NCI-H2196 treated with DMSO at 0.1 percent for 48 hours (cell line): ENCODE data around the gene OVCH1.
"Not testable (repeated sequence)": the region's sequence is repeated elsewhere in the genome, so short reads cannot be mapped to it uniquely, and the experiment has no call there.

Experiments used
- DNase-seq: peaks from one replicate; lab custom pipeline; 2025; ENCODE audit not compliant: unreplicated experiment; lab: John Stamatoyannopoulos, UW

The OVCH1 gene

GRCh38 chr12:29499235-29499634 lies 1.7 kb upstream of the OVCH1 start:
- DNase-seq: no peak

- no peak for DNase-seq
Observed at GRCh38 chr12:29492891-29493290, 4.6 kb downstream of the OVCH1 start.

GRCh38 chr12:29486972-29487371 lies 10.5 kb downstream of the OVCH1 start:
- DNase-seq: no peak

GRCh38 chr12:29463198-29463597 lies 34.3 kb downstream of the OVCH1 start:
- DNase-seq: no peak

- no peak for DNase-seq
Observed at GRCh38 chr12:29460082-29460481, 37.4 kb downstream of the OVCH1 start.

GRCh38 chr12:29455087-29455486 lies 42.4 kb downstream of the OVCH1 start:
- no peak for DNase-seq

GRCh38 chr12:29451888-29452287 lies 45.6 kb downstream of the OVCH1 start:
- DNase-seq: no peak

- DNase-seq: no peak
Observed at GRCh38 chr12:29448157-29448556, 49.3 kb downstream of the OVCH1 start.

- DNase-seq: no peak
Observed at GRCh38 chr12:29447285-29447975, 50.1 kb downstream of the OVCH1 start.

GRCh38 chr12:29439506-29439905 lies 58.0 kb downstream of the OVCH1 start:
- no peak for DNase-seq

- no peak for DNase-seq
Observed at GRCh38 chr12:29438752-29439408, 58.6 kb downstream of the OVCH1 start.

- no peak for DNase-seq
Observed at GRCh38 chr12:29437575-29437974, 59.9 kb downstream of the OVCH1 start.

- not testable (repeated sequence) for DNase-seq
Observed at GRCh38 chr12:29436815-29437214, 60.7 kb downstream of the OVCH1 start.

- DNase-seq: no peak
Observed at GRCh38 chr12:29431513-29431912, 66.0 kb downstream of the OVCH1 start.

- no peak for DNase-seq
Observed at GRCh38 chr12:29430716-29431044, 66.8 kb downstream of the OVCH1 start.

GRCh38 chr12:29429999-29430715 lies 67.3 kb downstream of the OVCH1 start:
- DNase-seq: no peak

- no peak for DNase-seq
Observed at GRCh38 chr12:29428633-29429032, 68.9 kb downstream of the OVCH1 start.

- no peak for DNase-seq
Observed at GRCh38 chr12:29427964-29428363, 69.5 kb downstream of the OVCH1 start.

- no peak for DNase-seq
Observed at GRCh38 chr12:29426498-29426897, 71.0 kb downstream of the OVCH1 start.

GRCh38 chr12:29425722-29426121 lies 71.8 kb downstream of the OVCH1 start:
- DNase-seq: no peak

- no peak for DNase-seq
Observed at GRCh38 chr12:29416748-29417147, 80.7 kb downstream of the OVCH1 start.

GRCh38 chr12:29415111-29415510 lies 82.4 kb downstream of the OVCH1 start:
- DNase-seq: no peak
